Effector memory CD8-positive, alpha-beta T cell (primary cell): ENCODE results near the gene DTX2.
"Not testable (repeated sequence)": the region's sequence is repeated elsewhere in the genome, so short reads cannot be mapped to it uniquely, and the experiment has no call there.

Experiments used
- ATAC-seq: fragments of 150-1000 bp; cut with Tn5 transposase; replicated peaks from 2 replicates; pipeline ENCODE4 v1.10.0; 2021; ENCODE audit warnings: mild to moderate bottlenecking, moderate library complexity
- DNase-seq, 3 experiments: peaks; one replicate each; pipeline ENCODE4 v3.0.0; 2021
- H3K27ac Mint-ChIP-seq, 2 donors: one replicate each; pipeline ENCODE4 v1.8.0; 2022; ENCODE audit warnings: mild to moderate bottlenecking in 2 of 2, mixed read lengths in 2 of 2, moderate library complexity in 2 of 2
- H3K27me3 Mint-ChIP-seq, 2 donors: one replicate each; pipeline ENCODE4 v1.8.0; 2022; ENCODE audit warnings: mixed read lengths in 2 of 2
- H3K36me3 Mint-ChIP-seq: one replicate; pipeline ENCODE4 v1.8.0; 2022; ENCODE audit warnings: mild to moderate bottlenecking, moderate library complexity, mixed read lengths; ENCODE audit not compliant: insufficient read depth
- H3K4me1 Mint-ChIP-seq, 2 donors: one replicate each; pipeline ENCODE4 v1.8.0; 2022; ENCODE audit warnings: low read depth in 2 of 2, mixed read lengths in 2 of 2
- H3K4me3 Mint-ChIP-seq, 2 donors: one replicate each; pipeline ENCODE4 v1.8.0; 2022; ENCODE audit warnings: mild to moderate bottlenecking in 2 of 2, mixed read lengths in 2 of 2, moderate library complexity in 2 of 2
- H3K9me3 Mint-ChIP-seq, 2 donors: one replicate each; pipeline ENCODE4 v1.8.0; 2022; ENCODE audit warnings: mixed read lengths in 2 of 2

The DTX2 gene

DNA sequence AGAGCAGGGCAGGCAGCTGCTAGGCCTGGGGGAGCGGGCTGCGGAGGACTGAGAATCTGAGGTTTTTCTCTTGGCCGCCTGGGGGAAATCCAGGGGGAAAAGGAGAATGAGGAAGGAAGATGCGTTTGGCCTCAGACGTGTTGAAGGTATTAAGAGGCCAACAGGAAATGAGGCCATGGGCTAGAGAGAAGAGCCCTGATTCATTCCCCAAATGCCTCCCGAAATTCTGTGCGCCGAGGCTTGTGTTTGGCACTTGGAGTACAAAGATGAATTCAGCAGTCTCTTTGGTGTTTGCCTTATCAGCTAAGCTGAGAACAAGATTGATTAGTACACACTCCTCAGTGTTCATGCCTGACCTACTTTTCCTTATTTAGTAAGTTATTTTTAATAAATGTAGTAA is 4.4 kb downstream of the DTX2 start:
- not testable (repeated sequence) for ATAC-seq, H3K4me3 Mint-ChIP-seq, DNase-seq, H3K9me3 Mint-ChIP-seq, H3K36me3 Mint-ChIP-seq, H3K27me3 Mint-ChIP-seq, H3K4me1 Mint-ChIP-seq, H3K27ac Mint-ChIP-seq

DNA sequence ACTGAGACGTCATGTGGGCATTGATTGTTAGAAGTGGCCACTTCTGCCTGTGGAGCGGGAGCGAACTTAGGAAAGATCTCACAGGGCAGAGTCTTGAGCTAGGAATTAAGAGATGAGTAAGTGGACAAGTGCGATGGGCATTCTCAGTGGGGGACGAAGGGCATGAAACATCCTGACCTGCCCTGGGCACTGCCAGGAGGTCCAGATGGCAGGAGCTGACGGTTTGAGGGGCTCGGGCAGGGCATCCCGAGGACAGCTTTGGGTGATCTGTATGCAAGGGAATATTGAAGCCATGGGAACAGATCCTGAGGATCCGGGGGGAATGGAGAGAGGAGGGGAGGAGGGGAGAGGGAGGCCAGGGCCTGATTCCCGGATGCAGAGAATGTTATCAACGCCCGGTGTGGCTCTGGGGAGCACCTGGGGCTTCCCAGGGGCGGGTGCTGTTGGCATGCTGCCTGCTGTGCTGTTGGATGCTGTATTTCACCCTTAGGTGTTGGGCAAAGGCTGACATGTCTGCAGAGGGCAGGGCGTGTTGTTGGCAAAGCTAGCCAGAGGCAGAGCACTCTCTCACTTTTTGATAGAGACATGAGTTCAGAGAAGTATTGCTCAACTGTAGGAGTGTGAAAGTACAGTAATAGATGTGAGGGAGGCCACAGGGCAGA is 6.4 kb downstream of the DTX2 start:
- peaks cover 16% of the 10 kb centered on the region for H3K36me3 Mint-ChIP-seq
- not testable (repeated sequence) for ATAC-seq, H3K4me1 Mint-ChIP-seq, H3K27me3 Mint-ChIP-seq, DNase-seq, H3K9me3 Mint-ChIP-seq, H3K27ac Mint-ChIP-seq, H3K4me3 Mint-ChIP-seq

DNA sequence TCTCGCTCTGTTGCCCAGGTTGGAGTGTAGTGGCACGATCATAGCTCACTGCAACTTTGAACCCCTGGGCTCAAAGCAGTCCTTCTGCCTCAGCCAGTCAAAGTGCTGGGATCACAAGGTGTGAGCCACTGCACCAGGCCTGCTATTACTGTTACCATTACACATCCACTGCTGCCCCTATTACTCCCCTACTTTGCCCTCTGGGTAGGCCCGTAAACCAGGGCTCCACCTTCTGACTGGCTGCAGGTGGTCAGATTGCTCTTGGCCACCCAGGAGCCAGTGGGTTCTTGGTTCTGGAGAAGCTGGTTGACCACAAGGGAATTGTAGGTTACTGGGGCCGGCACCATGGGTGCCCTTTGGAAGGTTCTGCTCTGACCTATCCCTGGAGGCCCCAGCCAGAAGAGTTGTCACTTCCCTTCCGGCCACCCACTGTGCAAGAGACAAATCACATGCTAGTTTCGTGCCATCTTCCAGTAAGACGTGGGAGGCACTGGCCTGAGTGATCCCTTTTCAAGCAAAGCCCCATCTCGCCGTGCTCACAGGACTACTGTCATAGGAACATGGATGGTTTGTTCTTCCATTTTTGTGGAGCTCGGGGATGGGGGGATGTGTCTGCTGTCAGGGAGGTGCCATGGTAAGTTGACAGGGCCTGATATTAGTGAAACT is 10.2 kb downstream of the DTX2 start:
- H3K36me3 Mint-ChIP-seq = peaks cover 19% of the 10 kb centered on the region
- H3K27me3 Mint-ChIP-seq, H3K4me3 Mint-ChIP-seq, DNase-seq, H3K9me3 Mint-ChIP-seq, H3K4me1 Mint-ChIP-seq, ATAC-seq, H3K27ac Mint-ChIP-seq: not testable (repeated sequence)

DNA sequence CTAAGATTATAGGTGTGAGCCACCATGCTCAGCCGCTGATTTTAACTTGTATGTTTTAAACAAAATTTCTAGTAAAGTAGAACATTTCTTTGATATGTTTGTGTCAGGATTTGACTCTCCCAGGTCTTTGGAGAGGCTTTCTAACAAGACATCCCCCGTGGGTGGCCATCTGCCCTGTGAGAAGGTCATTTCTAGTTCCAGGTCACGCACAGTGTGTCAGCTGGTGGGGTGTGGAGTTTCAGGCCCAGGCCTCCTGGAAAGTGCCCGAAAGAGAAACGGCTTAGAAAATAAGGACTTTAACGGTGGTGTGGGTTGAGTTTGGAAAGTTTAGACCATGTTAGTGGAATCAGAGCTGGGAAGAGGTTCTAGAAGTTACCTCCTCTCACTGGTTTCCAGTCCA is 11.6 kb downstream of the DTX2 start:
- H3K27me3 Mint-ChIP-seq, H3K4me3 Mint-ChIP-seq, ATAC-seq, DNase-seq, H3K4me1 Mint-ChIP-seq, H3K27ac Mint-ChIP-seq, H3K9me3 Mint-ChIP-seq: not testable (repeated sequence)
- peaks cover 18% of the 10 kb centered on the region for H3K36me3 Mint-ChIP-seq

- ATAC-seq, H3K27ac Mint-ChIP-seq, H3K9me3 Mint-ChIP-seq: not testable (repeated sequence)
Measured at GRCh38 chr7:76476280-76476679, 14.8 kb downstream of the DTX2 start.

GRCh38 chr7:76476742-76477474 is 15.4 kb downstream of the DTX2 start:
- not testable (repeated sequence) for H3K36me3 Mint-ChIP-seq, DNase-seq, H3K4me3 Mint-ChIP-seq, H3K9me3 Mint-ChIP-seq, H3K27ac Mint-ChIP-seq, H3K4me1 Mint-ChIP-seq, ATAC-seq, H3K27me3 Mint-ChIP-seq

More at GRCh38 chr7:76476280-76476679, 14.8 kb downstream of the DTX2 start:
- not testable (repeated sequence) for H3K4me1 Mint-ChIP-seq, H3K4me3 Mint-ChIP-seq, H3K27me3 Mint-ChIP-seq, DNase-seq
- H3K36me3 Mint-ChIP-seq = peaks cover 13% of the 10 kb centered on the region

DNA sequence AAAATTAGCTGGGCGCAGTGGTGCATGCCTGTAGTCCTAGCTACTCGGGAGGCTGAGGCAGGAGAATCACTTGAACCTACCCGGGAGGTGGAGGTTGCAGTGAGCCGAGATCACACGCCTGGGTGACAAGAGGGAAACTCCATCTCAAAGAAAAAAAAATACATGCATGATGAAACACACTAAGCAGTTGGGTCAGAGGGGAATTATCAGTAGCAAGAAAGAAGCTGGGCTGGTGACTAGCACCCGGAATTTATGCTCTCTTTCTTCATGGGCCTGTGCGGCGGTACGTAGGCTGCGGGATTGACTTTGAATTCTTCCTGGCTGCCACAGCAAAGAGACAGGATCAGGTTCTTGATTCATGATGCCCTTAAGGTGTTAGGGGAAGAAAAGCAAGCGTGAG is 18.1 kb downstream of the DTX2 start:
- H3K27me3 Mint-ChIP-seq, DNase-seq, H3K4me3 Mint-ChIP-seq, H3K4me1 Mint-ChIP-seq, H3K9me3 Mint-ChIP-seq, H3K36me3 Mint-ChIP-seq, ATAC-seq: not testable (repeated sequence)
- peak overlapping the region in 1 of 2 donors; percentile 29 for H3K27ac Mint-ChIP-seq

GRCh38 chr7:76480403-76481253 is 19.1 kb downstream of the DTX2 start:
- H3K9me3 Mint-ChIP-seq, H3K36me3 Mint-ChIP-seq, H3K27me3 Mint-ChIP-seq, H3K27ac Mint-ChIP-seq, ATAC-seq, H3K4me1 Mint-ChIP-seq, DNase-seq, H3K4me3 Mint-ChIP-seq: not testable (repeated sequence)

DNA sequence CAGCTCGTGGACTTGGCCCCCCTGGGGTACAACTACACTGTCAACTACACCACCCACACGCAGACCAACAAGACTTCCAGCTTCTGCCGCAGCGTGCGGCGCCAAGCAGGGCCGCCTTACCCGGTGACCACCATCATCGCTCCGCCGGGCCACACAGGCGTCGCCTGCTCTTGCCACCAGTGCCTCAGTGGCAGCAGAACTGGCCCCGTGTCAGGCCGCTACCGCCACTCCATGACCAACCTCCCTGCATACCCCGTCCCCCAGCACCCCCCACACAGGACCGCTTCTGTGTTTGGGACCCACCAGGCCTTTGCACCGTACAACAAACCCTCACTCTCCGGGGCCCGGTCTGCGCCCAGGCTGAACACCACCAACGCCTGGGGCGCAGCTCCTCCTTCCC is 21.2 kb downstream of the DTX2 start:
- not testable (repeated sequence) for H3K4me3 Mint-ChIP-seq, ATAC-seq, H3K4me1 Mint-ChIP-seq, H3K9me3 Mint-ChIP-seq, H3K27me3 Mint-ChIP-seq, H3K36me3 Mint-ChIP-seq, H3K27ac Mint-ChIP-seq, DNase-seq

GRCh38 chr7:76483081-76483480 is 21.6 kb downstream of the DTX2 start:
- not testable (repeated sequence) for ATAC-seq, H3K4me3 Mint-ChIP-seq, H3K27ac Mint-ChIP-seq, DNase-seq, H3K9me3 Mint-ChIP-seq, H3K4me1 Mint-ChIP-seq, H3K27me3 Mint-ChIP-seq, H3K36me3 Mint-ChIP-seq

DNA sequence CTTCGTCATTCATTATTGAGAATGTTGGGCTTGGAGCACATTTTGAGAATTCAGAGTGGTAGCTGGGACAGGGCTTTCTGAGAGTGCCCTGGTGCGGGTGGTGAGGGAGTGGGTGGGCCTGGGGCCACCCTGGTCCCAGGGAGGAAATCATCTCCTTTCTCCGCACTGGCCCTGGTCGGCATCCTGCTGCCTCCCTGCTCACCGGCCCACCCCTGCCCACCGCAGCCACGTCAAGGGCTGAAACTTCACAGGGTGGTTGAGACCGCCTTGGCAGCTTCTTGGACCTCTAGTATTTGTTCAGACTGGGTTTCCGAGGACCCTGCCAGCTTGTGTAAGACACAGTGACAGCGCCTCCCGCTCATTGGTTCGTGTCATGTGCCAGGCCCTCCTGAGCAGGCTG is 22.9 kb downstream of the DTX2 start:
- not testable (repeated sequence) for H3K4me3 Mint-ChIP-seq, DNase-seq, H3K4me1 Mint-ChIP-seq, H3K9me3 Mint-ChIP-seq, H3K36me3 Mint-ChIP-seq, H3K27ac Mint-ChIP-seq, H3K27me3 Mint-ChIP-seq, ATAC-seq

- not testable (repeated sequence) for H3K27me3 Mint-ChIP-seq, H3K36me3 Mint-ChIP-seq, H3K9me3 Mint-ChIP-seq, DNase-seq, H3K4me1 Mint-ChIP-seq, H3K4me3 Mint-ChIP-seq
- peak overlapping the region in 1 of 2 donors; percentile 65 for H3K27ac Mint-ChIP-seq
- peak; percentile 7 for ATAC-seq
Measured at GRCh38 chr7:76485822-76486610, 24.5 kb downstream of the DTX2 start.

DNA sequence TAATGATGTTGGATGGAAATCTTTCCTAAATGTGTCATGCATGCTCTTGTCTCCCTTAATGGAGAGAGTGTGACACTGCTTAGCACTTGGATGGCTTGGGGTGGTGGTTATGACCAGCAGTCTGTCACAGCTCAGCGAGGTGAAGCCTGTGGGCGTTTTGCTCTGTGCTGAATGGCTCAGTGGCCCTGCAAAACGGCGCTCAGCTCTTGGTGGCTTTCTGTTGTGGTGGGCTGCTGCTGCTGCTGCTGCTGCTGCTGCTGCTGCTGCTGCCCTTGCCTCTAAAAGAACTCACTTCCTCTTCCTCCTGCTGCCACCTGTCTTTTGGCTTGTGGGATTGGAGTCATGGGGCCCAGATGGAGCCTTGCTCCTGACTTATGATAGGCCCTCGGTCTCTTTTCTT is 25.1 kb downstream of the DTX2 start:
- H3K27me3 Mint-ChIP-seq, H3K36me3 Mint-ChIP-seq, DNase-seq, H3K4me1 Mint-ChIP-seq, H3K9me3 Mint-ChIP-seq: not testable (repeated sequence)
- peak; percentile 98 for ATAC-seq
- Mint-ChIP-seq H3K27ac (peak overlapping the region in 1 of 2 donors; percentile 65), H3K4me3 (peak overlapping the region in 1 of 2 donors; percentile 14)
